Skeletal muscle satellite cell (primary cell): ENCODE results near the gene ZFHX3.

ENCODE experiments used
- H3K27me3 ChIP-seq: 2 replicates; pipeline ENCODE4 v1.7.0; 2013; ENCODE audit warnings: low read length; ENCODE audit not compliant: control insufficient read depth, insufficient read depth
- H3K36me3 ChIP-seq: 2 replicates; pipeline ENCODE4 v1.7.0; 2013; ENCODE audit warnings: mild to moderate bottlenecking, control low read depth, low read length; ENCODE audit not compliant: insufficient read depth
- H3K4me1 ChIP-seq: 2 replicates; pipeline ENCODE4 v1.7.0; 2013; ENCODE audit warnings: low read length; ENCODE audit not compliant: control insufficient read depth, insufficient read depth
- H3K4me2 ChIP-seq: 2 replicates; pipeline ENCODE4 v1.7.0; 2013; ENCODE audit warnings: mild to moderate bottlenecking, low read length
- H3K4me3 ChIP-seq: 2 replicates; pipeline ENCODE4 v1.7.0; 2013; ENCODE audit warnings: low read length
- H3K9ac ChIP-seq: 2 replicates; pipeline ENCODE4 v1.7.0; 2013; ENCODE audit warnings: mild to moderate bottlenecking, low read depth, low read length, moderate library complexity
- H3K9me3 ChIP-seq: replicated peaks from 2 replicates; pipeline ENCODE4 v1.7.0; 2013; ENCODE audit warnings: mild to moderate bottlenecking, control low read depth, low read length

The ZFHX3 gene

GRCh38 chr16:72974142-72974769 is 73.7 kb downstream of the ZFHX3 start:
- Histone ChIP-seq H3K4me3 (no peak overlapping the region), H3K9me3 (no peaks in the 10 kb centered on the region), H3K27me3 (no peaks in the 10 kb centered on the region), H3K9ac (no peak overlapping the region), H3K36me3 (peaks cover 8% of the 10 kb centered on the region), H3K4me2 (no peak overlapping the region), H3K4me1 (peaks cover 9% of the 10 kb centered on the region)

DNA sequence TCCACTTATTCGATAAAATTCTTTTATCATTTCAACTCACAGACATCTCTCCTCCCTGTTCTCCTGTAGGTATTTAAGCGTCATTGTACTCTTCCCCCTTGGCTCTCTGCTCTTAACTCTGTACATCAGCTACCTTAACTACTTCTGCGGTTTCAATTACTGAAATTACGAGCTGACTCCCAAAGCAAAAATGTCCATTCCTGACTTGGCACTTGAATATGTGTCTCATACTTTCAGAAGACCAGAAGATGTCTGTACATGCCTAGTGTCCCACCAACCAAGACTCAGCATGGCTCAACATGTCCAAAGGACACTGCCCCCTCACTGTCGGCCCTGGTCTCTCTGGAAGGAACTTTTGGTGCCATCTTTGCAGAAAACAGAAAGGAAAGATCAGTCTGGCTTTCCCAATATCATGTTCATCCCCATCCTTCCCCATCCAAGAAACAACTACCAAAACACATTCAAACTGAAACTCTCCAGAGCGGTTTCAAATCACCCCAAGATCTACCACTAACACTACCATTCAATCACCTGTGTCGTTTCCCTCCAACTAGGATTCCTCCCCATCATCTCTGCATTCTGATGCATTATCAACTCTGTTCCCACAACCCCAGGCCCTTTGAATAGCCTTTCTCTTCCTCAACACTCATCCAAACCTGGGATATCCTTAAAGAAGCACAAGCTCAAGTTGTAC is 74.9 kb downstream of the ZFHX3 start:
- Histone ChIP-seq H3K4me2 (no peak overlapping the region), H3K27me3 (no peaks in the 10 kb centered on the region), H3K4me1 (peaks cover 11% of the 10 kb centered on the region), H3K4me3 (no peak overlapping the region), H3K9me3 (no peaks in the 10 kb centered on the region), H3K36me3 (peaks cover 8% of the 10 kb centered on the region), H3K9ac (no peak overlapping the region)

- Histone ChIP-seq H3K4me2 (no peak overlapping the region), H3K9me3 (no peaks in the 10 kb centered on the region), H3K36me3 (peaks cover 7% of the 10 kb centered on the region), H3K27me3 (no peaks in the 10 kb centered on the region), H3K4me1 (peaks cover 13% of the 10 kb centered on the region), H3K4me3 (no peak overlapping the region), H3K9ac (no peak overlapping the region)
Measured at GRCh38 chr16:72971370-72971769, 76.6 kb downstream of the ZFHX3 start.

DNA sequence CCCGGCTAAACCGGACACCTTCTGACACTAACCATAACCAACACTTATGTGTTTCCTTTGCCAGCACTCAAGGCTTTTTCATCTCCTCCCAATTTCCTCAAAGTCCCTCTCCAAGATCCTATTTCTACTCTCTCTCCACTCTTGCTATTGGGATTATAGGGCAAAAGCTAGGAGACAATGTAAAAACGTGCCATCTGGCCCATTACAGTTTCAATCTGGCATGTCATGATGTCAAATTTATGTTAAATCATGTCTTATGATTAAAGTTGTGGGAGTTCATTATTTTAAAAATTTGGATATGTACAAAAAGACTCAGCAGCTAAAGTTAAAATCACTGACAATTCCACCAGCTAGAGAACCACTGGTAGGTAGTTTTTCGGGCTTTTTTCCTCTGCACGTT is 77.3 kb downstream of the ZFHX3 start:
- Histone ChIP-seq H3K36me3 (peaks cover 4% of the 10 kb centered on the region), H3K4me2 (no peak overlapping the region), H3K4me1 (peaks cover 14% of the 10 kb centered on the region), H3K4me3 (no peak overlapping the region), H3K9me3 (no peaks in the 10 kb centered on the region), H3K27me3 (no peaks in the 10 kb centered on the region), H3K9ac (no peak overlapping the region)

DNA sequence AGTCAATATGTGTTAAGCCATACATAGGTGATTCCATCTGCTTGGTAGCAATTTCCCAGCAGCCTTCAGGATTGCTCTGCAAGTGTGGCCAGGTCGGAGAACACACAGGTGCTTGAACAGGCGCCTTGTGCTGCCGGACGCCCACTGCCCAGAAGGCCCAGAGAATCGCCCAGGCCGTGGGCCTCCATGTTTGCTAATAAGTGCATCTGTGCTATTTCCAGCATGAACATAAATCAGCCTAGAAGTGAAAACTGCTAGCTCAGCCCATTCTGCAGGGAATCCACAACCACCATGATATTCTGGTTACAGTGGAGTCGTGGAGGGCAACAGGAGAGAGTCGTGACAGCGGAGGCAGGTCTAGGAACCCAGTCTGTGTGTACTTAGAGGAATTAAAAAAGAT is 78.1 kb downstream of the ZFHX3 start:
- H3K36me3 ChIP-seq = peaks cover 4% of the 10 kb centered on the region
- H3K9ac ChIP-seq = no peak overlapping the region
- H3K9me3 ChIP-seq = no peaks in the 10 kb centered on the region
- H3K4me2 ChIP-seq = no peak overlapping the region
- no peaks in the 10 kb centered on the region for H3K27me3 ChIP-seq
- H3K4me3 ChIP-seq = no peak overlapping the region
- H3K4me1 ChIP-seq = peaks cover 14% of the 10 kb centered on the region

DNA sequence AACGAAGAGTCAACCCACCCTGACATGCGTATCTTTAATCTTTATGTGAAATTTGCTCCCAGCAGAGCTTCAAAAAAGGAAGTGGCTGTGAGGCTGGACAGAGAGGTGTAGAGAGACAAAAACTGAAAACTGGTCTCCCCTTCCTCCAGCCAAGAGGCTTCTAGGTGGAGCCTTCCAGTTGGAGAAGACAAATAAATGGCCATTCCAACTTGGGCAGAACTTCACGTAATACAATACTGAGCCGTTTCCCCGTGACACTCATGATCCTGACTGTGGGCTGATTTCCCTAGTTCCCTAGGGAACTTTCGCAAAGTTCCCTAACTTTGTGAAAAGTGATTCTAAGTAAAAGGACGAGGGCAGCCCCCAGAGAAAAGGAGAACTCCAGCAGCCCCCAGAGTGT is 78.8 kb downstream of the ZFHX3 start:
- H3K9ac ChIP-seq = no peak overlapping the region
- H3K4me1 ChIP-seq = peaks cover 14% of the 10 kb centered on the region
- no peak overlapping the region for H3K4me2 ChIP-seq
- H3K9me3 ChIP-seq = no peaks in the 10 kb centered on the region
- no peak overlapping the region for H3K4me3 ChIP-seq
- no peaks in the 10 kb centered on the region for H3K27me3 ChIP-seq
- peaks cover 4% of the 10 kb centered on the region for H3K36me3 ChIP-seq

DNA sequence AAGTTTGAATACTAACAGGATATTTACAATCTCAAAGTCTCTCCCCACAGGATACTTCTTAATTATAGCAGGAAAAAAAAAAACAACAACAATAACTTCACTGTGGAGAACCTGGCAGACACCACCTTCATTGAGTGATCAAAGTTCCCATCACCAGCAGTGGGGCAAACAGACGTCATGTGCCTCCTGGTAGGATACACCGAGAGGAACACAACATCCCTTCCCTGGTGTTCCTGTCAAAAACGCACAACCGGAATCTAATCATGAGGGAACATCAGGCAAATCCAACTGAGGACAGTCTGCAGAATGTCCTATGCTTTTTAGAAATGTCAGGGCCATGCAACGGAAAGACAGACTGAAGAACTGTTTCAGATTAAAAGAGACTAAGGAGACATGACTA is 80.0 kb downstream of the ZFHX3 start:
- Histone ChIP-seq H3K27me3 (no peaks in the 10 kb centered on the region), H3K9me3 (no peaks in the 10 kb centered on the region), H3K9ac (no peak overlapping the region), H3K36me3 (peaks cover 4% of the 10 kb centered on the region), H3K4me1 (peaks cover 14% of the 10 kb centered on the region), H3K4me2 (no peak overlapping the region), H3K4me3 (no peak overlapping the region)

DNA sequence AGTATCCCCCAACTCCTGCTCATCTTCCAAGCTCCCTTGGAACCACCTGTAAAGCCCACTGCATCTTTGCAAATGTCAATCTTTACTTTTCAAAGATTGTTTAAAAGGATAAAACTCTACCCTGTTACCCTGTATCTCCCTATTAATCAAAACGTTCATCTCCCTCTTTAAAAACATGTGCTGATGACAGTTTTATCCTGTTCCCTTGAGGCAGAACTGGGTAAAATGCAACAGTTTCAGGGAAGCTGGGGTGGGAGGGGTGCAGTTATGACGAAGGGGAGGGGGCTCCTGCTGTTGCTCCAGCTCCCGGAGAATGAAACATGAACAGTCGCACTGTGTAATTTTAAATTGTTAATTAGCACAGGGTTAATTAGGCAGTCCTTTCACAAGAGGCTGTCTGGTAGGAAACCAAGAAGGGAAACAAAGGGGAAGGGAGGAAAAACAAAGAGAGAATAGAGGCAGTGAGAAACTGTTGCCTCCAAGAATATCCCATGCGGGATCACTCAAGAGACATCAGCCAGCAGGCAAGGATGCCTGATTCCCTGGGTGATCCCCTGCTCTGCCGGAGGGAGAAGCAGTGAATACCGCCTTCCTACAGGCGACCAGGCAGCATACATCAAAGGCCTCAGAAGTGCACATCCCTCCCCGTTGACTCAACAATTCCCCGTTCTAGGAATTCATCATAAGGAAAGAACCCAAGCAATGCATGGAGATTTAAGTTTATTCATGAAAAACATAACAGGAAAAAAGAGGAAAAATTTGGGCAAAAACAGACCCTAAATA is 84.2 kb downstream of the ZFHX3 start:
- no peak overlapping the region for H3K4me3 ChIP-seq
- peaks cover 18% of the 10 kb centered on the region for H3K4me1 ChIP-seq
- H3K36me3 ChIP-seq = peaks cover 12% of the 10 kb centered on the region
- H3K9me3 ChIP-seq = no peaks in the 10 kb centered on the region
- no peak overlapping the region for H3K4me2 ChIP-seq
- no peak overlapping the region for H3K9ac ChIP-seq
- no peaks in the 10 kb centered on the region for H3K27me3 ChIP-seq

GRCh38 chr16:72962347-72962746 is 85.6 kb downstream of the ZFHX3 start:
- no peaks in the 10 kb centered on the region for H3K9me3 ChIP-seq
- H3K4me3 ChIP-seq = no peak overlapping the region
- H3K36me3 ChIP-seq = peaks cover 25% of the 10 kb centered on the region
- no peak overlapping the region for H3K4me2 ChIP-seq
- H3K4me1 ChIP-seq = peaks cover 16% of the 10 kb centered on the region
- H3K27me3 ChIP-seq = no peaks in the 10 kb centered on the region
- no peak overlapping the region for H3K9ac ChIP-seq

- Histone ChIP-seq H3K4me2 (no peak overlapping the region), H3K4me1 (peaks cover 16% of the 10 kb centered on the region), H3K27me3 (no peaks in the 10 kb centered on the region), H3K9me3 (no peaks in the 10 kb centered on the region), H3K36me3 (peaks cover 29% of the 10 kb centered on the region), H3K4me3 (no peak overlapping the region), H3K9ac (no peak overlapping the region)
Measured at GRCh38 chr16:72961863-72962262, 86.1 kb downstream of the ZFHX3 start.

DNA sequence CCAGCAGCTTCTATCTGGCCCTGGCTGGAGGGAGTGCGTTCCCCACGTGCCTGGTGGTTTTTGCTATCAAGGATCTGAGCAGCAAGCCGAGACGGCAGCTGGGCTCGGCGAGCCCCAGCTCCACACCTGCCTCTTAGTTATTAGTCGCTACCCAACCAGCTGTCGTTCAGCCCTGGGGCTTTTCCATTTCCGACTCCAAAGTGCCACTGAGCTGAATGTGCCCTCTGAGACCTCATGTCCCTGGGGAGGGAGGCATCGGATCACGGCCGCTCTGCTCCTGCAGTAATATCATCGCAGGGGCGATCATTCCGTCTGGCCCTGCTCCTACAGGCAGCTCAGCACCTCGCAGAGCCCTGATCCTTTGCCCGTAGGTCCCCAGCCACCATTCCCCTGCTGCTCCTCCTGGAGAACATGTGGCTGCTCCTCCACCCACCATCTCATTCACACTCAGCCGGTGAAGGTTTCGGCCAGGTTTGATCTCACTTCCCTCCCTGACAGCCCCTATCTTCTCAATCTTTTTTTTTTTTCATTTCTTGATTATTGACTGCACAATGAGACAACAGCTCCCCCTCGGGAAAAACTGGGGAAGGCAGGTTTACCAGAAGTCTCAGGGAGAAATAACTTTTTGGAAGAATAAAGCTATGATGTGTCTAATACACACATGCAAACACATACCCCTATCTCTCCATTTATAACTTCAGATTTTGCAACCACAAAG is 86.7 kb downstream of the ZFHX3 start:
- Histone ChIP-seq H3K36me3 (peaks cover 30% of the 10 kb centered on the region), H3K4me3 (peak overlapping the region; percentile 42), H3K27me3 (no peaks in the 10 kb centered on the region), H3K4me1 (peaks cover 13% of the 10 kb centered on the region), H3K9me3 (no peaks in the 10 kb centered on the region), H3K4me2 (peak overlapping the region; percentile 72), H3K9ac (peak overlapping the region; percentile 51)
